ENCODE data around the gene STXBP6. TPM values are rescaled to one million over a fixed set of nuclear protein-coding genes. Genes with fewer than 3 reads are reported as not detected.

Gene STXBP6
- total RNA-seq, 4 donors from 2014 or later = 2.6 to 5.5 (median 4.4) TPM

GRCh38 chr14:24784981-24785380 is 265.0 kb downstream of the STXBP6 start:
- no peaks in the 10 kb centered on the region for H3K27me3 ChIP-seq
- H3K27ac ChIP-seq = no peak overlapping the region
- TF ChIP-seq CTCF (IDR thresholded peaks at IDR 0.05 in 4 of 5, conservative IDR thresholded peaks at IDR 0.05 in 1 of 5) (no peak), POLR2A (IDR thresholded peaks at IDR 0.05) (no peak)
- in situ Hi-C loops (cut with MboI; ENCODE audit: low sequenced_read_pairs in 4 of 4) = no loop called here
- H3K4me1 ChIP-seq = peaks cover 0 to 3% of the 10 kb centered on the region in 2 donors
- ATAC-seq (no peak), DNase-seq (no peak)
- intact Hi-C loops (cut with DNase I; ENCODE audit: low total_unique reads) = no loop called here
- H3K36me3 ChIP-seq = no peaks in the 10 kb centered on the region
- no peak overlapping the region for H3K4me3 ChIP-seq
- no peaks in the 10 kb centered on the region for H3K9me3 ChIP-seq

GRCh38 chr14:24783791-24784190 is 266.2 kb downstream of the STXBP6 start:
- no peak overlapping the region for H3K4me3 ChIP-seq
- H3K36me3 ChIP-seq = no peaks in the 10 kb centered on the region
- no peak for DNase-seq
- no peak for ATAC-seq
- no peak overlapping the region for H3K27ac ChIP-seq
- no peaks in the 10 kb centered on the region for H3K4me1 ChIP-seq
- H3K27me3 ChIP-seq = no peaks in the 10 kb centered on the region
- in situ Hi-C loops (cut with MboI; ENCODE audit: low sequenced_read_pairs in 4 of 4) (no loop called here), intact Hi-C loops (cut with DNase I; ENCODE audit: low total_unique reads) (no loop called here)
- no peaks in the 10 kb centered on the region for H3K9me3 ChIP-seq
- TF ChIP-seq POLR2A (IDR thresholded peaks at IDR 0.05) = no peak
- TF ChIP-seq CTCF (IDR thresholded peaks at IDR 0.05 in 4 of 5, conservative IDR thresholded peaks at IDR 0.05 in 1 of 5) = no peak

- H3K36me3 ChIP-seq = no peaks in the 10 kb centered on the region
- TF ChIP-seq POLR2A (IDR thresholded peaks at IDR 0.05) = no peak
- H3K27me3 ChIP-seq = no peaks in the 10 kb centered on the region
- H3K27ac ChIP-seq = no peak overlapping the region
- H3K4me1 ChIP-seq = no peaks in the 10 kb centered on the region
- H3K4me3 ChIP-seq = no peak overlapping the region
- DNase-seq (no peak), ATAC-seq (no peak)
- H3K9me3 ChIP-seq = no peaks in the 10 kb centered on the region
- in situ Hi-C loops (cut with MboI; ENCODE audit: low sequenced_read_pairs in 4 of 4) (no loop called here), intact Hi-C loops (cut with DNase I; ENCODE audit: low total_unique reads) (no loop called here)
Observed at GRCh38 chr14:24780281-24780680, 269.7 kb downstream of the STXBP6 start.

- no peak for ATAC-seq
- Histone ChIP-seq H3K27ac (no peak overlapping the region), H3K27me3 (no peaks in the 10 kb centered on the region), H3K9me3 (no peaks in the 10 kb centered on the region), H3K4me1 (no peaks in the 10 kb centered on the region), H3K4me3 (no peak overlapping the region), H3K36me3 (no peaks in the 10 kb centered on the region)
- DNase-seq = no peak
- intact Hi-C loops (cut with DNase I; ENCODE audit: low total_unique reads) (no loop called here), in situ Hi-C loops (cut with MboI; ENCODE audit: low sequenced_read_pairs in 4 of 4) (no loop called here)
- TF ChIP-seq POLR2A (IDR thresholded peaks at IDR 0.05) = no peak
- no peak for TF ChIP-seq CTCF (IDR thresholded peaks at IDR 0.05 in 4 of 5, conservative IDR thresholded peaks at IDR 0.05 in 1 of 5)
Observed at GRCh38 chr14:24777678-24778077, 272.3 kb downstream of the STXBP6 start.

- Histone ChIP-seq H3K27ac (no peak overlapping the region), H3K27me3 (no peaks in the 10 kb centered on the region), H3K4me3 (no peak overlapping the region), H3K4me1 (no peaks in the 10 kb centered on the region), H3K36me3 (no peaks in the 10 kb centered on the region), H3K9me3 (no peaks in the 10 kb centered on the region)
- TF ChIP-seq CTCF (IDR thresholded peaks at IDR 0.05 in 4 of 5, conservative IDR thresholded peaks at IDR 0.05 in 1 of 5) (no peak), POLR2A (IDR thresholded peaks at IDR 0.05) (no peak)
- in situ Hi-C loops (cut with MboI; ENCODE audit: low sequenced_read_pairs in 4 of 4) = no loop called here
- ATAC-seq (no peak), DNase-seq (no peak)
- intact Hi-C loops (cut with DNase I; ENCODE audit: low total_unique reads) = no loop called here
Observed at GRCh38 chr14:24775950-24776349, 274.0 kb downstream of the STXBP6 start.
